H9 (cell line): ENCODE measurements around the gene DDIAS. TPM values are rescaled to one million over a fixed set of nuclear protein-coding genes. Genes with fewer than 3 reads are reported as not detected.

Experiments
- DNase-seq: peaks from one replicate; pipeline ENCODE4 v3.0.0-alpha.2; 2017
- H2AFZ ChIP-seq: one replicate; pipeline ENCODE4 v1.6.1; 2013; ENCODE audit warnings: mild to moderate bottlenecking, low read length, control low read depth, moderate library complexity
- H2AK5ac ChIP-seq: 2 replicates; pipeline ENCODE4 v1.6.1; 2013; ENCODE audit warnings: low read length, control low read depth, mixed read lengths; ENCODE audit not compliant: insufficient read length
- H2BK120ac ChIP-seq: one replicate; pipeline ENCODE4 v1.6.1; 2013; ENCODE audit warnings: low read depth, mild to moderate bottlenecking, low read length, control low read depth, inconsistent platforms; ENCODE audit not compliant: poor library complexity, severe bottlenecking
- H2BK12ac ChIP-seq: 2 replicates; pipeline ENCODE4 v1.6.1; 2013; ENCODE audit warnings: low read length, control low read depth, mixed read lengths, low read depth; ENCODE audit not compliant: insufficient read length
- H2BK15ac ChIP-seq: 2 replicates; pipeline ENCODE4 v1.6.1; 2013; ENCODE audit warnings: low read depth, low read length, control low read depth
- H2BK20ac ChIP-seq: one replicate; pipeline ENCODE4 v1.6.1; 2013; ENCODE audit warnings: low read depth, mild to moderate bottlenecking, low read length, control low read depth, inconsistent platforms; ENCODE audit not compliant: poor library complexity, severe bottlenecking
- H2BK5ac ChIP-seq: 2 replicates; pipeline ENCODE4 v1.6.1; 2013; ENCODE audit warnings: low read length, control low read depth, mixed read lengths; ENCODE audit not compliant: insufficient read length
- H3K14ac ChIP-seq: 2 replicates; pipeline ENCODE4 v1.6.1; 2013; ENCODE audit warnings: low read length, control low read depth; ENCODE audit not compliant: insufficient read depth
- H3K18ac ChIP-seq: 2 replicates; pipeline ENCODE4 v1.6.1; 2013; ENCODE audit warnings: low read depth, mild to moderate bottlenecking, mixed read lengths, low read length, control low read depth; ENCODE audit not compliant: insufficient read length
- H3K23ac ChIP-seq: 2 replicates; pipeline ENCODE4 v1.6.1; 2013; ENCODE audit warnings: low read length, control low read depth, mixed read lengths, low read depth; ENCODE audit not compliant: insufficient read length
- H3K23me2 ChIP-seq: 2 replicates; pipeline ENCODE4 v1.6.1; 2013; ENCODE audit warnings: low read depth, mild to moderate bottlenecking, mixed read lengths, low read length, control low read depth; ENCODE audit not compliant: insufficient read length, poor library complexity, severe bottlenecking
- H3K27ac ChIP-seq: 2 replicates; pipeline ENCODE4 v1.5.1; 2013; ENCODE audit warnings: low read length, control low read depth, mixed read lengths, low read depth; ENCODE audit not compliant: insufficient read length
- H3K27me3 ChIP-seq: 2 replicates; pipeline ENCODE4 v1.6.1; 2013; ENCODE audit warnings: low read length, control low read depth, inconsistent platforms; ENCODE audit not compliant: insufficient read depth
- H3K4ac ChIP-seq: 2 replicates; pipeline ENCODE4 v1.6.1; 2013; ENCODE audit warnings: low read depth, mild to moderate bottlenecking, control low read depth, inconsistent platforms, low read length, moderate library complexity
- H3K4me1 ChIP-seq: 2 replicates; pipeline ENCODE4 v1.6.1; 2013; ENCODE audit warnings: low read length, control low read depth, inconsistent platforms; ENCODE audit not compliant: insufficient read depth
- H3K4me2 ChIP-seq: 2 replicates; pipeline ENCODE4 v1.6.1; 2013; ENCODE audit warnings: low read length, control low read depth, mixed read lengths; ENCODE audit not compliant: insufficient read length, insufficient read depth
- H3K56ac ChIP-seq: 2 replicates; pipeline ENCODE4 v1.6.1; 2013; ENCODE audit warnings: low read depth, mild to moderate bottlenecking, mixed read lengths, low read length, control low read depth; ENCODE audit not compliant: insufficient read length
- H3K79me1 ChIP-seq: 2 replicates; pipeline ENCODE4 v1.6.1; 2013; ENCODE audit warnings: low read depth, mild to moderate bottlenecking, moderate library complexity, low read length, control low read depth, inconsistent platforms; ENCODE audit not compliant: insufficient read depth, poor library complexity, severe bottlenecking
- H3K79me2 ChIP-seq: 2 replicates; pipeline ENCODE4 v1.6.1; 2013; ENCODE audit warnings: low read length, control low read depth, inconsistent platforms; ENCODE audit not compliant: insufficient read depth
- H3K9ac ChIP-seq: 2 replicates; pipeline ENCODE4 v1.6.1; 2013; ENCODE audit warnings: low read length, control low read depth, mixed read lengths; ENCODE audit not compliant: insufficient read length; ENCODE audit errors: extremely low read depth
- H3K9me3 ChIP-seq: one replicate; pipeline ENCODE4 v1.6.1; 2013; ENCODE audit warnings: low read depth, low read length, inconsistent platforms; ENCODE audit not compliant: control insufficient read depth
- H3T11ph ChIP-seq: one replicate; pipeline ENCODE4 v1.6.1; 2013; ENCODE audit warnings: mild to moderate bottlenecking, low read length, control low read depth, inconsistent platforms
- H4K20me1 ChIP-seq: one replicate; pipeline ENCODE4 v1.6.1; 2013; ENCODE audit not compliant: control insufficient read depth, insufficient read length, insufficient read depth
- H4K5ac ChIP-seq: 2 replicates; pipeline ENCODE4 v1.6.1; 2013; ENCODE audit warnings: low read depth, mild to moderate bottlenecking, mixed read lengths, low read length, control low read depth; ENCODE audit not compliant: insufficient read length
- H4K8ac ChIP-seq: replicated peaks from 2 replicates; pipeline ENCODE4 v1.6.1; 2013; ENCODE audit warnings: low read length, control low read depth, mixed read lengths, low read depth; ENCODE audit not compliant: insufficient read length
- H4K91ac ChIP-seq: 2 replicates; pipeline ENCODE4 v1.6.1; 2013; ENCODE audit warnings: low read depth, mild to moderate bottlenecking, moderate library complexity, mixed read lengths, low read length, control low read depth; ENCODE audit not compliant: insufficient read length
- H3K27ac Mint-ChIP-seq, 3 experiments: 2 replicates in 2 of 3; 3 replicates in 1 of 3; pipeline ENCODE4 v1.8.0; 2020 to 2021; ENCODE audit warnings: mixed read lengths in 3 of 3, mild to moderate bottlenecking in 1 of 3, moderate library complexity in 1 of 3
- H3K27me3 Mint-ChIP-seq: 2 replicates; pipeline ENCODE4 v1.8.0; 2021; ENCODE audit warnings: low read depth, mild to moderate bottlenecking, moderate library complexity, mixed read lengths
- H3K36me3 Mint-ChIP-seq, 3 experiments: 2 replicates in 2 of 3; 3 replicates in 1 of 3; pipeline ENCODE4 v1.8.0; 2020 to 2021; ENCODE audit warnings: low read depth in 3 of 3, mixed read lengths in 3 of 3; ENCODE audit not compliant: insufficient read depth in 1 of 3
- H3K4me1 Mint-ChIP-seq, 2 experiments: 2 replicates each; pipeline ENCODE4 v1.8.0; 2020; ENCODE audit warnings: mixed read lengths in 2 of 2
- H3K4me3 Mint-ChIP-seq, 2 experiments: 2 replicates in 1 of 2; 3 replicates in 1 of 2; pipeline ENCODE4 v1.8.0; 2020 to 2021; ENCODE audit warnings: mild to moderate bottlenecking in 2 of 2, mixed read lengths in 2 of 2, moderate library complexity in 1 of 2
- H3K9me3 Mint-ChIP-seq, 2 experiments: 2 replicates in 1 of 2; 3 replicates in 1 of 2; pipeline ENCODE4 v1.8.0; 2020; ENCODE audit warnings: mild to moderate bottlenecking in 2 of 2, mixed read lengths in 2 of 2, moderate library complexity in 1 of 2
- CTCF ChIP-seq: fragments of 200-600 bp; sonication (generic); conservative IDR thresholded peaks from 3 replicates; pipeline ENCODE4 v1.8.0; 2021; ENCODE audit warnings: antibody characterized with exemption, mild to moderate bottlenecking
- WGBS: extraction: QIAGEN DNeasy Blood & Tissue Kit; methylation state at CpG from one replicate; pipeline ENCODE4 v1.1.7; 2013; ENCODE audit warnings: missing lambda C conversion rate, low lambda C conversion rate, mixed read lengths; ENCODE audit not compliant: insufficient read length; ENCODE audit errors: extremely low coverage; 5-methylcytosine and 5-hydroxymethylcytosine counted together
- total RNA-seq: library from RNA; stranded (reverse); gene quantifications from 2 replicates; pipeline ENCODE4 v1.2.1, GENCODE V29; 2021

DDIAS gene
- total RNA-seq, 1 experiment from 2014 or later = 18.6 TPM

DNA sequence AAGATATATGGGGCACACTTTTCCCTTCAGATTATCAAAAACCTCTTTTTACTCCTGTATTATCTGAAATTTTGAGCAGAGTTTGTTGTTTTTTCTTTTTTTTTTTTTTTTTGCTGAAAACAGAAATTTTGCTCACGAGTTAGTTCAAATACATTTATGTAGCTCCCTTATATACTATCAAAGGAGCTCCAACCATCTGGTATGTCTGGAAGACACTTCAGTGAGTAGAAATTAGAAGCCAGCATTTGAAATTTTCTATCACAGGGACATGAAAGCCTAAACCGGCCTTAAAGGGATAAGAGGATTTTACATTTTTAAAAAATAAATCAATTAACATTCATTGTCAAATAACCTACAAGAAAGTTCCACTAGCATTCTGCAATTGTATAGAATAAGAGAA, 73.3 kb downstream of the DDIAS start:
- Mint-ChIP-seq H3K4me3 (no peak overlapping the region), H3K4me1 (no peaks in the 10 kb centered on the region), H3K36me3 (no peaks in the 10 kb centered on the region), H3K27me3 (no peaks in the 10 kb centered on the region), H3K9me3 (no peaks in the 10 kb centered on the region; a peak in 1 of 5 replicates), H3K27ac (no peak overlapping the region)
- no peaks in the 10 kb centered on the region for H3K4me1 ChIP-seq
- no peak overlapping the region for H3K14ac ChIP-seq
- H3K9me3 ChIP-seq = no peaks in the 10 kb centered on the region
- H4K5ac ChIP-seq = no peak overlapping the region
- H3K18ac ChIP-seq = no peak overlapping the region
- H3K23me2 ChIP-seq = no peaks in the 10 kb centered on the region
- no peak overlapping the region for H2AFZ ChIP-seq
- no peak overlapping the region for H2AK5ac ChIP-seq
- no peak overlapping the region for H3K27ac ChIP-seq
- no peak overlapping the region for H2BK120ac ChIP-seq
- no CpG with 5 or more reads among the region's 2 CpGs for WGBS
- no peak overlapping the region for H3K4me2 ChIP-seq
- no peak for DNase-seq
- H2BK20ac ChIP-seq = no peak overlapping the region
- no peak overlapping the region for H4K91ac ChIP-seq
- H4K8ac ChIP-seq = no peak overlapping the region
- no peak for TF ChIP-seq CTCF
- H3T11ph ChIP-seq = no peak overlapping the region
- H2BK15ac ChIP-seq = no peak overlapping the region
- H3K27me3 ChIP-seq = no peaks in the 10 kb centered on the region
- H3K4ac ChIP-seq = no peak overlapping the region
- H2BK5ac ChIP-seq = no peak overlapping the region
- H3K56ac ChIP-seq = no peak overlapping the region
- no peaks in the 10 kb centered on the region for H3K79me2 ChIP-seq
- no peak overlapping the region for H3K9ac ChIP-seq
- H2BK12ac ChIP-seq = no peak overlapping the region
- no peaks in the 10 kb centered on the region for H4K20me1 ChIP-seq
- no peaks in the 10 kb centered on the region for H3K79me1 ChIP-seq
- no peak overlapping the region for H3K23ac ChIP-seq
